H54 (cell line): ENCODE data around the gene ERN1.

Experiments
- DNase-seq: peaks from one replicate; pipeline ENCODE4 v3.0.0; 2011; ENCODE audit warnings: low spot score, mixed read lengths; ENCODE audit not compliant: insufficient read length
- FAIRE-seq: peaks from 3 replicates; lab custom pipeline; 2011; peaks lifted over from hg19 to GRCh38; lab: Jason Lieb, UNC
- POLR2A ChIP-seq: IDR thresholded peaks from 2 replicates; pipeline ENCODE4 v1.6.1; 2011; ENCODE audit warnings: low read depth, mild to moderate bottlenecking, low read length

ERN1 gene

DNA sequence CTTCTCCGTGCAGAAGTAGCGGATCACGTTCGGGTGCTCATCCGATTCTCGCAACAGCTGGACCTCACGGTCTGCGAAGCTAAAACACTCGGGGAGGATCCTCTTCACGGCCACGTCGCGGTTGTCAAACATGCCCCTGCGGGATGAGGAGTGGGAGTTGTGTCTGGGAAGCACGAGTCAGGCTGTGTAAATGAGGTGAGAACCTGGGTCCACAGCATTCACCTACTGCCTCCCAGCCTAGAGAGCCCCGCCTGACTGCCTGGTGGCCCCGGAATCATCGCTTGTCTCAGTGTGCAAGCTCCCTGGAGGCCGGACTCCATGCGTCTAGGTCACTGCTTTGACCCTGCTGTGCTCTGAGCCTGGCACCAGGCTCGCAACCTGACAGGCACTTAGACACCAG, 75.6 kb downstream of the ERN1 start:
- TF ChIP-seq POLR2A: no peak
- no peak for DNase-seq
- FAIRE-seq: no peak

DNA sequence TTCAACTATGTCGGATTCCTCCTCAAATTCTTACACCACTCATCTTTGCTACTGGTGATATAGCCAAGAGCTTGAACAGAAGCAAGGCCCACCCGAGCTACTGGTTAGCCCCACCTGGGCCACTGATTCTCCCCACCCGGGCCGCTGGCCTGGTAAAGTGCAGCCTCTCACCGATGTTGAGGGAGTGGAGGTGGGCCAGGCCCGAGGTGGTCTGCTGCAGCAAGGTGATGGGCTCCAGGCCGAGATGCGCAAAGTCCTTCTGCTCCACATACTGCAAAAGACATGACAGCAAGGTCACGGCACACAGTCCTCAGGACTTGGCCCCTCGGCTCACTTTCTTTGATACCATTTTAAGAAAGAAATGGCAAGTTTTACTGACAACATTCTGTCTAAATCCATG, 76.8 kb downstream of the ERN1 start:
- TF ChIP-seq POLR2A: no peak
- DNase-seq (no peak), FAIRE-seq (no peak)

DNA sequence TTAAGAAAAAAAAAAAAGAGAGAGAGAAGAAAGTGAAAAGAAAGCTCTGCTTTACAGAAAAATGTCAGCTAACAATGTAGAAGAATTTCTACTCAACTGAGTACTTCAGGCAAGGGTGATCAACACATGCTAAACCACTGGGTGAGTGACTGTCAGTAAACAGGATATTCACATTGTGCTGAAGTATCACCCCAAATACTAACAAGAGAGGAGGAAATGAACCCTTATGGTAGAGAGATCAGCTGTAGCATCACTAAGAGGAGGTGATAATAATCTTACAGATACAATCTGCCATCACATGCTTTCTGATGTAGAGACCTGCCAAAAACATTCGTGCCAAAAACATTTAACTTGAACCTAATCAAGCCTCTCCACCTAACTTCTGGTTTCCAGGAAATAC, 78.8 kb downstream of the ERN1 start:
- no peak for FAIRE-seq
- DNase-seq: no peak
- no peak for TF ChIP-seq POLR2A

DNA sequence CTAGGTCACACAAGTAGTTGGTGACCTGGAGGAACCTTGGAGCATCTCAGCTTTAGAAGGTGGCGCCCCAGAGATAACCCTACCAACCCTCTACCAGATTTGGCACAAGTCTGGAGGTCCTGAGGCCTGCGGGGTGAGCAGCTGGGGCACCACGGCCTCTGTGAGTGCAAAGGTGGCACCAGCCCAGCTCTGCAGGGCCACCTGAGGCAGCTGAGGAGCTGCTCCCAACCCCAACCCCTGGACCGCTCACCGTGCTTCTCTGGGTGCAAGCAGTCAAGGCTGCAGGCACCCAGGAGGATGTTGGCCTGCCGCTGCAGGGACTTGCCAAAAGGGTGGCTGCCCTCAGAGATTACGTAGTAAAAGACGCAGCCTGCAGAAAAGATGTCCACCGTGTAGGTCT, 81.1 kb downstream of the ERN1 start:
- FAIRE-seq: no peak
- DNase-seq: no peak
- TF ChIP-seq POLR2A: no peak

DNA sequence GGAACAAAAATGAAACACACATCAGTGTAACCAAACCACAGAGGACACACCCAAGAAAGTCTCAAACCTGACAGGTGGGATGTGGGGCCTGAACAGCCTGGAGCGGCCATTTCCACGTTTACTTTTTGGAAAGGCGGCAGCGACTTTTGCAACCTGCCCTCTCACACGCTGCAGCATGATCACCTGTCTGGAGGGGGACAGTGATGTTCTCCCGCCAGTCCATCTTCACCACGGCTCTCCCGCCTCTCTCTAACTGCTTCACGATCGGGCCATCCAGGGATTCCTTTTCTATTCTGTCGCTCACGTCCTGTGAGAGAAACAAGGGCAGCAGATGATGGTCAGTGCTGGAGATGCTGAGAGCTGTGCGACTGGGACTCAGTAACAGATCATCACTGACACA, 84.8 kb downstream of the ERN1 start:
- DNase-seq (no peak), FAIRE-seq (no peak)
- no peak for TF ChIP-seq POLR2A

DNA sequence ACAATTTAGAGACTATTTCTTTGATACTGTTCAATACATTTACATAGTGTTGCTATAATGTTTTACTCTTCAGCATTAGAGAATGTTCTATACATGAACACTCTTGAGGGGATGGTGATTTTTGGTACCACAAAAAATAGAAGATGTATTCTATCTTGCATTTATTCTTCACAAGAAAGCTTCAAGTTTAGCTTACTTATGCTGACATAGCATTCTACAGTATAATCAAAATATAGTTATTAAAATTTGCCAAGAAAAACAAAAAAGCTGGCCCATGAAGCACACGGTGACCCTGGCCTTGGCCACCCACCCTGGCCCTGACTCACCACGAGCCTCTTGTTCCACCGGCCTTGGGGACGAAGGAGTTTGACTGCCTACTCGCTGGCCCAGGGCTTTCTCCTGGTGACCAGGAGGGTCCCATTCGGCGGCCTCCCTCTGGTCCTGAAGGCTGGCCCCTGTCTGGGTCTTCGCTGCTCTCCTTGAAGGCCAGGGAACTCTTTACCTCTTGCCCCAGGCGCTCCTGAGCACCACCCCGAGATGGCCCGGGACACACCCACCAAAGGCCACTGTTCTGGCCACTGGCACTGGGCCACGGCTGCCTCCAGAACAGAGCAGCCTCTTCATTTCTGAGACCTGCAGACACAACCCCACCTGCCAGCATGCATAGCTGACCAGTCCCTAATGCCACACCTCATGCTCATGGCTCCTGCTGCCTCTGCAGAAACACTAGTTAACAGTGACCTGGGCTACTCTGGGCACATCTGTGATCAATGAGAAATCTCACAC, 87.1 kb downstream of the ERN1 start:
- FAIRE-seq (no peak), DNase-seq (no peak)
- TF ChIP-seq POLR2A: no peak

DNA sequence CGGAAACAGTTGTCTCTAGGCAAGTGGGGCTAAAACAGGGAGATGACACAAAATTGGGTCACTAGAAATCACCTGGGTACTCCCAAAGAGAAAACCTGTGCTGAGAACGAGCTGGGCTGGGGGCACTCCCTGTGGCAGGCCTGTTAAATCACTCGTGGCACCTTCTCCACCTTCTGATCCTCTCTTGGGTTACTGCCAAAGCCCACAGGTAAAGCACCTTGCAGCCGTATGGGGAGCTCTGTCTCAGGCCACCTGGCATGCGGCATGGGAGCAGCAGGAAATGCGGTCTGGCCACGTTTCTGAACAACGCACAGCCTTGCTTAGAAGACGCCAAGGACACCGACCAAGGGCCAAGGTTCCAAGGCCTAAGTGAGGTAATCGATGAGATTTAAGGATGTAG, 88.0 kb downstream of the ERN1 start:
- TF ChIP-seq POLR2A: no peak
- FAIRE-seq: no peak
- DNase-seq: no peak

DNA sequence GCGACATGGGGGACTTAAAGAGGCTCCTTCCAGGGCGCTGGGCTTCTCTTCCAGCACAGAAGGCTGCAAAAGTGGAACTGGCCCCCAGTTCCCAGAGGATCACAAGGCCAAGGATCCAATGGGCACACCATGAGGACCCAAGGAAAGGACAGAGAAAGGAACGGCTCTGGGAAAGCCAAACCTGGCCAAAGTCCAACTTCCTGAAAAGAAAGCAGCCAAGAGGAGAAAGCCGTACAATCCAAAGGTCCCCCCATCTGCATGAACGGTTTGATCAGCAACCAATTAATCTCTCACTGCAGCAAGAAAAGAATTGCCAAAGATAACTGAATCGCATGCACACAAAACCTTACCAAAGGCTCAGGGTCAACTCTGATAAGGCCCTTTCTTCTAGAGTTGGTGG, 89.7 kb downstream of the ERN1 start:
- TF ChIP-seq POLR2A: no peak
- FAIRE-seq (no peak), DNase-seq (no peak)

DNA sequence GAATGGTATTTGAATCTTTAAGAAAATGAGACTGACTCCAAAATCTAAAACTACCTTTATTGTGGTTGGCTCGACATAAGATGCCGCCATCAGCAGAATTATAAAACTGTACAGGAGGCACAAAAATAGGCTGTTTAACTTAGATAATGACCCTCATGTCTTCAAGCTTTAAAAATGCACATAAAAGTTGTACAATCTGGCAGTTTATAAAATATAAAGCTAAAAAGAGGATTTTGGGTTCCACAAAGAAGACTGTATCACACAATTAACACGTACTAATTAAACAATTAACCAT, 90.9 kb downstream of the ERN1 start:
- DNase-seq (no peak), FAIRE-seq (no peak)
- TF ChIP-seq POLR2A: no peak

DNA sequence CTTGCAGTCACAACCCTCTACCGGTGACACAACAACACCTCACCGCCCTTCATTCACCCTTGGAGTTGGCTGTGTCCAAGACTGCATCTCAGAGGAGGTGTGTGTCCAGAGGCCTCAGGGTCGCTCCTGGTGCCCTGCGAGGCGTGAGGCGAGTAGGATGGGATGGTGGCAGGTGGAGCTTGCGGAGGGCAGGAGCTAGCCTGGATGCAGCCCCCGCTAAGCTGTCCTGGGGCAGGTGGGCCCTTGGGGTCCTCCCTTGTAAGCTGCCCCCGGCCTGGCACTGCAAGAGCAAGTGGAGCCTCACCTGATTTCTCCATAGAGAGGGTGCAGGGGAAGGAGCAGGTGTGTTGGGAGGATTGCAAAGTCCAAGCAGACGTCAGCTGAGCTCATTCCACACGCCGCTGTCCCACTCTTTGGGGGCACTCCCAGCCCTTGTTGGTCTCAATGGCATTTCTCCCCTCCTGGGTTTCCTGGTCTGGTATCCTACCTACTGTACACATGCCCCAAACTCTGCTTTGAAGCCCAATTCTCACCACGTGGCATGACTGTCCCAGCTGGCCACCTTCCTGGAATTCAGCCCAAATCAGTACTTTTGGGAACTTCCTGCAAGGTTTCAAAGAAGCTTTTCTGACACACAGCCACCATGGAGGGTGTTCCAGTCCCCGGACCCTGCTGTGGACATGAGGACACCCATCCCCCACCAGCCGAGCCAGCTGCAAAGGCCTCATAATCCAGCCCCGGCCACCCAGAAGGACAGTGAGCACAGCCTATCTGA, 91.4 kb downstream of the ERN1 start:
- FAIRE-seq (no peak), DNase-seq (no peak)
- no peak for TF ChIP-seq POLR2A

DNA sequence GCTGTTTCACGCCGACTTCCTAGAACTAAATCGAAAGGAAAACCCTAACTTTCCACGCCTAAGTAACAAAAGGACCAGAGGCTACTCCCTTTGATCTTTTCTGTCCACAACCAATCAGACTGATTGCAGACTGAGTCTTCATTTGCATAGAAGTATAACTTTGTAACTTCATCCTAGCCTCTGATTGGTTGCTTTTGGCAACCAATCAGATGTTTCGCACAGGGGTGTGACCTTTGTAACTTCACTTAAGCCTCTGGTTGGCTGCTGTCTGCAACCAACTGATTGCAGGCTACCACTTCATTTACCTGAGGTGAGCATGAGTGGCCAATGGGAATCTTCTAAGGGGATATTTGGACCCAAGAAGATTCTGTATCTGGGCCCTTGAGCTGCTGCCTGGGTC, 92.1 kb downstream of the ERN1 start:
- FAIRE-seq (no peak), DNase-seq (no peak)
- TF ChIP-seq POLR2A: no peak

DNA sequence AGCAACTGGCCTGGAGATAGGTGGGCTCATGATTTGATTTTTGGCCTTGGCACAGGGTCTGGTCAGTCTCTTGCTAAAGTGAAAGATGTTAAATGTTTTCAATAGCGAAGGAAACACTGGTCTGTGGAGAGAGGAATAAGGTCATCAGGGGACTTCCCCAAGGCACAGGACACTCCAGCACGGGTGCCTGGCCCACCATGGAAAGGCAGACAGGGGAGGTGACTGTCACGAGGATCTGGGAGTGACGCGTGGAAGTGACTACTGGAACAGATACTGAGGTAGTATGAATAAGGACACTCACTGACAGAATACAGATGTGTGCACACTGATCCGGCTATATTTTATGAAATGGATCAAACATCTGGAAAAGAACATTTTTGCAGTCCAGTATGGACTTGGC, 92.8 kb downstream of the ERN1 start:
- TF ChIP-seq POLR2A: no peak
- FAIRE-seq (no peak), DNase-seq (no peak)

DNA sequence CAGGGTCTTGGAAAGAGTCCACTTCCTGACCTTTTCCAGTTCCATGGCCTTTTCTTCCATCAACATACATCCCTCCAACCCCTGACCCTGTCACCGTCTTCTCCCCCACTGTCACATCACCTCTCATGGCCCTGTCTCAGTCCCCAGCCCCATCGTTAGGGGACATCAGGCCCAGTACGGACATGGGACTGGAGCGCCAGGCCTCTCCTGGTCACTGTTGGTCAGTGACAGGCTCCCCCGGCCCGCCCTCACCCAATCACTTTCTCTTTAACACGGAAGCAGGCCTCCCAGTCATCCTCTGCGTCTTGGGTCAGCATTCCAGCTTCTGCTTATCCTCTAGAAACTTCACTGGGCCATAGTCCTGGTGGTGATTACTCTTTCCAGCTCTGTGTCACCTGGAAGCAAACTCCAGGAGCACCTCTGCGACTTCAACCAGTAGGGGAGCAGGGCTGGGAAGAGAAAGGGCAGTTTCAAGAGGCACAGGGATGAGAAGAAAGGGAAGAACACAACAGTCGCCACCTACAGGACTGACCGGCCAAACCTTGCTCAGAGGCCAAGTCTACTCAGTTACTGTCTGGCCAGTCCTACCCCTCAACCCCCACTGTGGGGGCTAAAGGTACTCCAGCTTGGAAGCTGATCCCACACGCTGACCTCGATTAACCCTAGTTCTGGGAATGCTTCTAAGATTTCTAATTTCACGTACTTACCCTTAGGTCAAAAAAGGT, 93.6 kb downstream of the ERN1 start:
- no peak for TF ChIP-seq POLR2A
- FAIRE-seq (no peak), DNase-seq (no peak)

DNA sequence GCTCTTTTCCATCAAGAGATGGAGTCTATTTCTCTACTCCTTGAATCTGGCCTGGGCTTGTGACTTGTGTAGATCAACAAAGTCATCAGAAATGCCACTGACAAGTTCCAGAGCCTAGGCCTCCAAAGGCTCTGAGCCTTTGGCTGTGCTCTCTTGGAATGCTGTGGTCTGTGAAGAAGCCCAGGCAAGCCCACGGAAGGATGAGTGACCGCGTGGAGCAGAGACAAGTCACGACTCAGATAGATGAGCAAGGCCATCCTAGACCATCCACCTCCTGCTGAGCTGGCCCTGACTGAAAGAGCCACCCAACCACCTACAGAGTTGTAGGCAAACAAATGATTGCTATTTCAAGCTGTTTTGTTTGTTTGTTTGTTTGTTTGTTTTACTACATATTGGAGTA, 97.9 kb downstream of the ERN1 start:
- FAIRE-seq: no peak
- TF ChIP-seq POLR2A: no peak
- DNase-seq: no peak
